Measurements from ENCODE around the gene CBFA2T3.

Gene CBFA2T3

GRCh38 chr16:88943131-88943664, 33.8 kb downstream of the CBFA2T3 start:
- Histone ChIP-seq H3K9me3 (no peaks in the 10 kb centered on the region), H3K4me1 (peaks cover 0 to 31% (median 18%) of the 10 kb centered on the region in 4 donors), H3K27ac (no peak overlapping the region), H3K36me3 (no peaks in the 10 kb centered on the region), H3K4me3 (no peak overlapping the region), H3K27me3 (peaks cover 0 to 70% of the 10 kb centered on the region in 2 donors)
- DNase-seq, result no peak
- TF ChIP-seq CTCF (IDR thresholded peaks at IDR 0.05), result no peak
- intact Hi-C loops (cut with DNase I; ENCODE audit: low total_unique reads), result loop anchor here (10.0 kb wide), 1 partner anchor 272 kb away; the partner anchor contains the start of gene ZNF778

- Histone ChIP-seq H3K9me3 (no peaks in the 10 kb centered on the region), H3K36me3 (no peaks in the 10 kb centered on the region), H3K27ac (no peak overlapping the region), H3K4me1 (peaks cover 0 to 31% (median 18%) of the 10 kb centered on the region in 4 donors), H3K4me3 (peak overlapping the region; percentile 38 to 52), H3K27me3 (peaks cover 0 to 72% of the 10 kb centered on the region in 2 donors)
- DNase-seq, result no peak
- intact Hi-C loops (cut with DNase I; ENCODE audit: low total_unique reads), result loop anchor here (10.0 kb wide), 1 partner anchor 273 kb away; the partner anchor contains the start of gene ZNF778
- peak; percentile 40 to 44 for TF ChIP-seq CTCF (IDR thresholded peaks at IDR 0.05)
Measured at GRCh38 chr16:88941913-88942909, 34.8 kb downstream of the CBFA2T3 start.

GRCh38 chr16:88940862-88941817, 35.9 kb downstream of the CBFA2T3 start:
- TF ChIP-seq CTCF (IDR thresholded peaks at IDR 0.05), result no peak
- H3K4me3 ChIP-seq, result peak overlapping the region; percentile 38 to 52
- H3K4me1 ChIP-seq, result peaks cover 0 to 31% (median 18%) of the 10 kb centered on the region in 4 donors
- peaks cover 0 to 78% of the 10 kb centered on the region in 2 donors for H3K27me3 ChIP-seq
- intact Hi-C loops (cut with DNase I; ENCODE audit: low total_unique reads), result loop anchor here (10.0 kb wide), 1 partner anchor 274 kb away; the partner anchor contains the start of gene ZNF778
- DNase-seq, result no peak
- H3K27ac ChIP-seq, result no peak overlapping the region
- no peaks in the 10 kb centered on the region for H3K9me3 ChIP-seq
- H3K36me3 ChIP-seq, result no peaks in the 10 kb centered on the region

GRCh38 chr16:88939972-88940861, 36.8 kb downstream of the CBFA2T3 start:
- H3K27me3 ChIP-seq, result peaks cover 0 to 86% of the 10 kb centered on the region in 2 donors
- H3K36me3 ChIP-seq, result no peaks in the 10 kb centered on the region
- peak overlapping the region; percentile 38 to 52 for H3K4me3 ChIP-seq
- TF ChIP-seq CTCF (IDR thresholded peaks at IDR 0.05), result no peak
- H3K4me1 ChIP-seq, result peaks cover 0 to 31% (median 18%) of the 10 kb centered on the region in 4 donors
- intact Hi-C loops (cut with DNase I; ENCODE audit: low total_unique reads), result loop anchor here (10.0 kb wide), 2 partner anchors 55 to 275 kb away; partner anchors contain the start of gene ZNF778
- no peaks in the 10 kb centered on the region for H3K9me3 ChIP-seq
- H3K27ac ChIP-seq, result no peak overlapping the region
- DNase-seq, result no peak
